Stomach (tissue), 4 donors: ENCODE measurements around the gene ARRDC2.

Experiments
- EP300 ChIP-seq: sonication (generic); formaldehyde crosslinking; IDR thresholded peaks from one replicate; pipeline ENCODE4 v1.6.1; 2017; ENCODE audit warnings: antibody characterized with exemption
- POLR2A ChIP-seq, 4 donors: fragments of 450-650 bp; IDR thresholded peaks; one replicate each; pipeline ENCODE4 v1.6.1; 2016; ENCODE audit warnings: antibody characterized with exemption in 4 of 4, control low read depth in 2 of 4, mild to moderate bottlenecking in 1 of 4, moderate library complexity in 1 of 4
- POLR2AphosphoS5 ChIP-seq, 3 donors: sonication (generic); formaldehyde crosslinking; IDR thresholded peaks; one replicate each; pipeline ENCODE4 v1.6.1; 2016; ENCODE audit warnings: antibody characterized with exemption in 3 of 3
- TF ChIP-seq, protein P1 (sequence below), 7 experiments: fragments of 450-650 bp in 4 of 7; fragments of 200-600 bp in 3 of 7; sonication (generic) in 3 of 7; IDR thresholded peaks; one replicate each; pipeline ENCODE4 v1.5.1; 2016 to 2019; ENCODE audit warnings: antibody characterized with exemption in 7 of 7, control low read depth in 2 of 7, mild to moderate bottlenecking in 1 of 7

DNA sequence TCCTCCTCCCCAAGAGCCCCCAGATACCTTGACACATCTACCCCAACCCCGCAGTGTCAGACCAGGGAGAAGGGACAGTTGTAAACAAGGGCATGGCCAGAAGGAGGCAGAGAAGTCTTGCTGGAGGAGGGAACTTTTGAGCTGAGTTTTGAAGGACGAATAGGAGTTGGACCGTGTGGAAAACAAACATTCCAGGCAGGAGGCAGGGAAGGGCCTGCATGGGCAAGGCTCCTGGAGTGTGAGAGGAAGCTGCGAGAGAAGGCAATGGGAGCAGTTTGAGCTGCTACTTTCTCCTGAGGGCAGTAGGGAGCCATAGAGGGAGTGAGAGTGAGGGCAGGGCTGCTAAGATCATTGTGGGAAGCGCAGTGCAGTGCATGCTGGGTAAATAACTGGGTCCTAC lies 55.5 kb downstream of the ARRDC2 start:
- TF ChIP-seq, protein P1, sequence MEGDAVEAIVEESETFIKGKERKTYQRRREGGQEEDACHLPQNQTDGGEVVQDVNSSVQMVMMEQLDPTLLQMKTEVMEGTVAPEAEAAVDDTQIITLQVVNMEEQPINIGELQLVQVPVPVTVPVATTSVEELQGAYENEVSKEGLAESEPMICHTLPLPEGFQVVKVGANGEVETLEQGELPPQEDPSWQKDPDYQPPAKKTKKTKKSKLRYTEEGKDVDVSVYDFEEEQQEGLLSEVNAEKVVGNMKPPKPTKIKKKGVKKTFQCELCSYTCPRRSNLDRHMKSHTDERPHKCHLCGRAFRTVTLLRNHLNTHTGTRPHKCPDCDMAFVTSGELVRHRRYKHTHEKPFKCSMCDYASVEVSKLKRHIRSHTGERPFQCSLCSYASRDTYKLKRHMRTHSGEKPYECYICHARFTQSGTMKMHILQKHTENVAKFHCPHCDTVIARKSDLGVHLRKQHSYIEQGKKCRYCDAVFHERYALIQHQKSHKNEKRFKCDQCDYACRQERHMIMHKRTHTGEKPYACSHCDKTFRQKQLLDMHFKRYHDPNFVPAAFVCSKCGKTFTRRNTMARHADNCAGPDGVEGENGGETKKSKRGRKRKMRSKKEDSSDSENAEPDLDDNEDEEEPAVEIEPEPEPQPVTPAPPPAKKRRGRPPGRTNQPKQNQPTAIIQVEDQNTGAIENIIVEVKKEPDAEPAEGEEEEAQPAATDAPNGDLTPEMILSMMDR (IDR thresholded peaks at IDR 0.05), result no peak
- TF ChIP-seq POLR2A (IDR thresholded peaks at IDR 0.05) (no peak), POLR2AphosphoS5 (IDR thresholded peaks at IDR 0.05) (no peak), EP300 (no peak)
